GM18951 (cell line): ENCODE results near the gene CCDC167.
"Not testable (repeated sequence)": the region's sequence is repeated elsewhere in the genome, so short reads cannot be mapped to it uniquely, and the experiment has no call there.

Source experiments
- POLR2A ChIP-seq: IDR thresholded peaks from 4 replicates; pipeline ENCODE4 v1.6.1; 2011; ENCODE audit warnings: mild to moderate bottlenecking; ENCODE audit not compliant: insufficient read length, insufficient read depth; ENCODE audit errors: extremely low read depth
- in situ Hi-C: fragments of 300-500 bp; cut with MboI; formaldehyde crosslinking; loops from one replicate; pipeline ENCODE4 v1.12.0; 2022; ENCODE audit warnings: low sequenced_read_pairs, mixed read lengths, inconsistent platforms; ENCODE audit not compliant: unreplicated experiment

The CCDC167 gene

GRCh38 chr6:37454420-37455140 is 45.1 kb downstream of the CCDC167 start:
- in situ Hi-C loops, result no loop called here
- TF ChIP-seq POLR2A, result no peak

- no peak for TF ChIP-seq POLR2A
- in situ Hi-C loops, result no loop called here
Observed at GRCh38 chr6:37452522-37452921, 47.2 kb downstream of the CCDC167 start.

GRCh38 chr6:37451441-37452193 is 48.1 kb downstream of the CCDC167 start:
- in situ Hi-C loops, result no loop called here
- no peak for TF ChIP-seq POLR2A

GRCh38 chr6:37449984-37450383 is 49.7 kb downstream of the CCDC167 start:
- no peak for TF ChIP-seq POLR2A
- in situ Hi-C loops, result no loop called here

GRCh38 chr6:37443216-37443542 is 56.5 kb downstream of the CCDC167 start:
- in situ Hi-C loops, result not testable (repeated sequence)

- TF ChIP-seq POLR2A, result no peak
- in situ Hi-C loops, result no loop called here
Observed at GRCh38 chr6:37442416-37443215, 57.1 kb downstream of the CCDC167 start.

- in situ Hi-C loops, result no loop called here
- no peak for TF ChIP-seq POLR2A
Observed at GRCh38 chr6:37441651-37442050, 58.0 kb downstream of the CCDC167 start.

- in situ Hi-C loops, result no loop called here
- no peak for TF ChIP-seq POLR2A
Observed at GRCh38 chr6:37438930-37439329, 60.8 kb downstream of the CCDC167 start.

GRCh38 chr6:37435816-37436215 is 63.9 kb downstream of the CCDC167 start:
- in situ Hi-C loops, result no loop called here
- TF ChIP-seq POLR2A, result no peak

- no peak for TF ChIP-seq POLR2A
- in situ Hi-C loops, result no loop called here
Observed at GRCh38 chr6:37435373-37435772, 64.3 kb downstream of the CCDC167 start.

- in situ Hi-C loops, result no loop called here
- no peak for TF ChIP-seq POLR2A
Observed at GRCh38 chr6:37433657-37434271, 65.9 kb downstream of the CCDC167 start.
